Naive thymus-derived CD8-positive, alpha-beta T cell (primary cell): ENCODE results near the gene CALR. TPM values are rescaled to one million over a fixed set of nuclear protein-coding genes. Genes with fewer than 3 reads are reported as not detected.
"Not testable (repeated sequence)": the region's sequence is repeated elsewhere in the genome, so short reads cannot be mapped to it uniquely, and the experiment has no call there.

Source experiments
- ATAC-seq, 2 donors: fragments of 150-1000 bp; cut with Tn5 transposase in 1 of 2; sonication (Bioruptor Pico), chemical (Tn5 transposase) in 1 of 2; 1 replicate in 1 of 2; 2 replicates in 1 of 2; pipeline ENCODE4 v1.10.0; 2021; ENCODE audit warnings: mild to moderate bottlenecking in 2 of 2, moderate library complexity in 2 of 2
- POLR2A ChIA-PET: fragments of 350-600 bp; sonication (Branson Sonifier 250); formaldehyde crosslinking; loops from one replicate; lab custom pipeline; 2021; ENCODE audit warnings: antibody characterized with exemption; lab: Charles Lee
- DNase-seq, 10 donors: peaks; one replicate each; pipeline versions ENCODE4 v3.0.0 to v3.0.0-alpha.2; 2020 to 2022
- H3K27ac Mint-ChIP-seq, 10 donors: one replicate each; pipeline ENCODE4 v1.8.0; 2020 to 2022; ENCODE audit warnings: mild to moderate bottlenecking in 10 of 10, mixed read lengths in 10 of 10, moderate library complexity in 4 of 10, inconsistent platforms in 1 of 10
- H3K27me3 Mint-ChIP-seq, 5 donors: one replicate each; pipeline ENCODE4 v1.8.0; 2021 to 2022; ENCODE audit warnings: mixed read lengths in 5 of 5
- H3K36me3 Mint-ChIP-seq, 3 donors: one replicate each; pipeline ENCODE4 v1.8.0; 2020 to 2022; ENCODE audit warnings: mixed read lengths in 3 of 3, mild to moderate bottlenecking in 2 of 3, inconsistent platforms in 1 of 3
- H3K4me1 Mint-ChIP-seq, 4 donors: one replicate each; pipeline ENCODE4 v1.8.0; 2021 to 2022; ENCODE audit warnings: mixed read lengths in 4 of 4
- H3K4me3 Mint-ChIP-seq, 10 donors: one replicate each; pipeline ENCODE4 v1.8.0; 2020 to 2022; ENCODE audit warnings: mild to moderate bottlenecking in 10 of 10, mixed read lengths in 10 of 10, moderate library complexity in 6 of 10, inconsistent platforms in 1 of 10
- H3K9me3 Mint-ChIP-seq, 9 donors: one replicate each; pipeline ENCODE4 v1.8.0; 2020 to 2022; ENCODE audit warnings: mixed read lengths in 9 of 9, mild to moderate bottlenecking in 3 of 9, inconsistent platforms in 1 of 9, moderate library complexity in 1 of 9
- polyA plus RNA-seq, 3 donors: library from polyadenylated mRNA; unstranded; fragments of 300-500 nt; fragmentation: Illumina TruSeq; gene quantifications; one replicate each; pipeline ENCODE4 v1.2.3, GENCODE V29; 2021
- total RNA-seq, 8 experiments: library from RNA in 2 of 8; stranded (reverse) in 2 of 8; gene quantifications; one replicate each; pipeline ENCODE4 v1.2.3 and lab custom pipeline; 2021 to 2026

CALR gene
- total RNA-seq (100 to 1,000 TPM; 448 to 463 TPM), polyA plus RNA-seq (100 to 1,000 TPM; 135 to 190 (median 165) TPM), total RNA-seq (lab: John Stamatoyannopoulos, UW) (446 to 1,191 (median 509) reads per million in 6 experiments)

- Mint-ChIP-seq H3K4me1 (peaks cover 27 to 70% (median 61%) of the 10 kb centered on the region in 4 donors), H3K36me3 (peaks cover 5 to 44% (median 11%) of the 10 kb centered on the region in 3 donors), H3K27ac (peak within 1 kb of the TSS; percentile 94 to 99 (median 96)), H3K4me3 (peak within 1 kb of the TSS; percentile 97 to 100 (median 98)), H3K27me3 (no peaks in the 10 kb centered on the region), H3K9me3 (no peaks in the 10 kb centered on the region)
- POLR2A ChIA-PET = interaction anchor here (0.6 to 3.3 kb wide), 16 partner anchors 9 to 1057 kb away, joined by 3 to 56 read pairs (median 6); partner anchors contain the start of genes GADD45GIP1, GCDH, JUNB and KLF1
- ATAC-seq (peak; percentile 88 to 91), DNase-seq (peak; percentile 95 to 100 (median 100))
These were observed at the start of gene CALR for GRCh38 chr19:12937927-12938778. Gene CALR, plus strand, starts transcription at chr19:12938609. Its CDS starts 71 bp downstream, at chr19:12938680.

- not testable (repeated sequence) for H3K27me3 Mint-ChIP-seq, DNase-seq, ATAC-seq, H3K9me3 Mint-ChIP-seq
- Mint-ChIP-seq H3K27ac (peak overlapping the region; percentile 91 to 100 (median 98)), H3K4me1 (peaks cover 13 to 40% (median 28%) of the 10 kb centered on the region in 4 donors), H3K36me3 (peaks cover 0 to 24% (median 5%) of the 10 kb centered on the region in 3 donors), H3K4me3 (peak overlapping the region; percentile 95 to 100 (median 99))
- POLR2A ChIA-PET = interaction anchor here (0.6 to 6.7 kb wide), 29 partner anchors 9 to 926 kb away, joined by 3 to 56 read pairs (median 7); partner anchors contain the start of genes CALR, DNASE2, FARSA and FBXW9
These were observed 48.1 kb upstream of the CALR start for GRCh38 chr19:12890299-12890786.

GRCh38 chr19:12890787-12891552, 47.4 kb upstream of the CALR start, which contains the start of gene GCDH:
Gene GCDH, plus strand, starts transcription at chr19:12891160. Its CDS starts 145 bp downstream, at chr19:12891305.
- DNase-seq = peak; percentile 81 to 98 (median 96)
- POLR2A ChIA-PET = interaction anchor here (0.6 to 6.7 kb wide), 31 partner anchors 9 to 279 kb away, joined by 3 to 56 read pairs (median 5); partner anchors contain the start of genes CALR, DNASE2, FARSA and FBXW9
- peaks cover 13 to 39% (median 27%) of the 10 kb centered on the region in 4 donors for H3K4me1 Mint-ChIP-seq
- no peaks in the 10 kb centered on the region for H3K27me3 Mint-ChIP-seq
- ATAC-seq = peak; percentile 90 to 91
- H3K36me3 Mint-ChIP-seq = peaks cover 0 to 30% (median 7%) of the 10 kb centered on the region in 3 donors
- peak within 1 kb of the TSS; percentile 95 to 100 (median 99) for H3K4me3 Mint-ChIP-seq
- H3K9me3 Mint-ChIP-seq = no peaks in the 10 kb centered on the region
- H3K27ac Mint-ChIP-seq = peak within 1 kb of the TSS; percentile 91 to 100 (median 98)

GRCh38 chr19:12891553-12892021, 46.8 kb upstream of the CALR start:
- POLR2A ChIA-PET = interaction anchor here (0.5 to 6.7 kb wide), 20 partner anchors 11 to 261 kb away, joined by 3 to 56 read pairs (median 6); partner anchors contain the start of genes CALR, DNASE2, FARSA and FBXW9
- H3K27me3 Mint-ChIP-seq = no peaks in the 10 kb centered on the region
- DNase-seq (no peak), ATAC-seq (no peak)
- H3K36me3 Mint-ChIP-seq = peaks cover 0 to 30% (median 9%) of the 10 kb centered on the region in 3 donors
- H3K27ac Mint-ChIP-seq = peak overlapping the region; percentile 91 to 100 (median 98)
- H3K9me3 Mint-ChIP-seq = no peaks in the 10 kb centered on the region
- H3K4me1 Mint-ChIP-seq = peaks cover 13 to 35% (median 24%) of the 10 kb centered on the region in 4 donors
- H3K4me3 Mint-ChIP-seq = peak overlapping the region; percentile 95 to 100 (median 99)

GRCh38 chr19:12893582-12893981, 44.8 kb upstream of the CALR start:
- POLR2A ChIA-PET = interaction anchor here (1.2 to 3.8 kb wide), 2 partner anchors 20 to 40 kb away, joined by 4 to 45 read pairs; partner anchors contain the start of gene FARSA
- Mint-ChIP-seq H3K4me3 (peak overlapping the region in 9 of 10 donors; percentile 36 to 74 (median 64)), H3K27ac (peak overlapping the region in 3 of 10 donors; percentile 46 to 48 (median 47)), H3K4me1 (peaks cover 13 to 35% (median 24%) of the 10 kb centered on the region in 4 donors), H3K9me3 (no peaks in the 10 kb centered on the region), H3K36me3 (peaks cover 0 to 40% (median 9%) of the 10 kb centered on the region in 3 donors), H3K27me3 (no peaks in the 10 kb centered on the region)
- DNase-seq (no peak), ATAC-seq (no peak)

GRCh38 chr19:12896460-12896859, 41.9 kb upstream of the CALR start:
- peaks cover 3 to 20% (median 9%) of the 10 kb centered on the region in 4 donors for H3K4me1 Mint-ChIP-seq
- H3K4me3 Mint-ChIP-seq = no peak overlapping the region
- H3K9me3 Mint-ChIP-seq = no peaks in the 10 kb centered on the region
- H3K27me3 Mint-ChIP-seq = no peaks in the 10 kb centered on the region
- POLR2A ChIA-PET = interaction anchor here (1.3 to 3.2 kb wide), 4 partner anchors 12 to 58 kb away, joined by 3 to 15 read pairs (median 7); no protein-coding TSS in a partner anchor
- peaks cover 0 to 55% (median 9%) of the 10 kb centered on the region in 3 donors for H3K36me3 Mint-ChIP-seq
- DNase-seq (no peak), ATAC-seq (no peak)
- no peak overlapping the region for H3K27ac Mint-ChIP-seq

GRCh38 chr19:12899891-12900518, 38.4 kb upstream of the CALR start:
- Mint-ChIP-seq H3K27me3 (no peaks in the 10 kb centered on the region), H3K4me3 (no peak overlapping the region), H3K4me1 (peaks cover 0 to under 1% (median under 1%) of the 10 kb centered on the region in 4 donors), H3K36me3 (peaks cover 0 to 37% (median 7%) of the 10 kb centered on the region in 3 donors), H3K9me3 (no peaks in the 10 kb centered on the region), H3K27ac (peak overlapping the region in 2 of 10 donors; percentile 7 to 73)
- POLR2A ChIA-PET = interaction anchor here (0.6 to 1.9 kb wide), 3 partner anchors 9 to 201 kb away, joined by 3 to 7 read pairs (median 3); partner anchors contain the start of gene GCDH
- no peak for DNase-seq
- peak in 1 of 2 donors; percentile 23 for ATAC-seq

- Mint-ChIP-seq H3K36me3 (peaks cover 0 to 2% (median 0%) of the 10 kb centered on the region in 3 donors), H3K27ac (no peak overlapping the region), H3K4me1 (peaks cover 0 to 2% (median under 1%) of the 10 kb centered on the region in 4 donors), H3K4me3 (no peak overlapping the region), H3K9me3 (no peaks in the 10 kb centered on the region), H3K27me3 (no peaks in the 10 kb centered on the region)
- ATAC-seq (no peak), DNase-seq (no peak)
- POLR2A ChIA-PET = interaction anchor here (0.6 to 2.1 kb wide), 2 partner anchors 16 to 36 kb away, joined by 4 to 7 read pairs; partner anchors contain the start of gene GCDH
These were observed 31.2 kb upstream of the CALR start for GRCh38 chr19:12907166-12907565.

GRCh38 chr19:12912571-12912970, 25.8 kb upstream of the CALR start:
- POLR2A ChIA-PET = interaction anchor here (0.5 to 12.8 kb wide), 11 partner anchors 9 to 148 kb away, joined by 3 to 122 read pairs (median 9); partner anchors contain the start of genes CALR, FARSA, GADD45GIP1 and GCDH
- Mint-ChIP-seq H3K27ac (peak overlapping the region in 9 of 10 donors; percentile 23 to 98 (median 81)), H3K36me3 (no peaks in the 10 kb centered on the region), H3K27me3 (no peaks in the 10 kb centered on the region), H3K4me1 (peaks cover 13 to 37% (median 17%) of the 10 kb centered on the region in 4 donors), H3K9me3 (no peaks in the 10 kb centered on the region), H3K4me3 (no peak overlapping the region)
- DNase-seq = no peak
- no peak for ATAC-seq

GRCh38 chr19:12913011-12913561, 25.3 kb upstream of the CALR start:
- POLR2A ChIA-PET = interaction anchor here (0.5 to 12.8 kb wide), 16 partner anchors 10 to 204 kb away, joined by 3 to 122 read pairs (median 5); partner anchors contain the start of genes CALR, FARSA, GADD45GIP1 and GCDH
- H3K36me3 Mint-ChIP-seq = no peaks in the 10 kb centered on the region
- H3K9me3 Mint-ChIP-seq = no peaks in the 10 kb centered on the region
- peak overlapping the region in 4 of 10 donors; percentile 10 to 82 (median 52) for H3K4me3 Mint-ChIP-seq
- ATAC-seq = no peak
- no peak for DNase-seq
- H3K27ac Mint-ChIP-seq = peak overlapping the region; percentile 93 to 99 (median 98)
- H3K4me1 Mint-ChIP-seq = peaks cover 13 to 37% (median 17%) of the 10 kb centered on the region in 4 donors
- H3K27me3 Mint-ChIP-seq = no peaks in the 10 kb centered on the region
